Measurements from ENCODE around the gene MRTFB. TPM values are rescaled to one million over a fixed set of nuclear protein-coding genes. Genes with fewer than 3 reads are reported as not detected.
"Not testable (repeated sequence)": the region's sequence is repeated elsewhere in the genome, so short reads cannot be mapped to it uniquely, and the experiment has no call there.

Gene MRTFB
- total RNA-seq, result 10 to 100 TPM; 25.2 to 32.1 TPM
- 10 to 100 TPM; 19.1 to 25.0 TPM for polyA plus RNA-seq (ENCODE audit: insufficient read length in 2 of 2)
- long read RNA-seq, donor 1, partial matches to known transcripts, result 0 of 1 reads
- long read RNA-seq, donor 1, other reads (novel, unspliced or antisense), result 0 of 1 reads
- long read RNA-seq, donor 2, result 0 reads
- long read RNA-seq, donor 3, partial matches to known transcripts, result 0 of 1 reads
- long read RNA-seq, donor 3, other reads (novel, unspliced or antisense), result 0 of 1 reads
- long read RNA-seq, donor 4, partial matches to known transcripts, result 0 of 1 reads
- long read RNA-seq, donor 4, other reads (novel, unspliced or antisense), result 0 of 1 reads

- Histone ChIP-seq H3K27me3 (ENCODE audit: control insufficient read depth, insufficient read depth, low read length) (no peaks in the 10 kb centered on the region), H3K36me3 (ENCODE audit: control insufficient read depth, insufficient read depth, low read length) (no peaks in the 10 kb centered on the region), H3K4me1 (ENCODE audit: control insufficient read depth, insufficient read depth, low read length) (peaks cover 16% of the 10 kb centered on the region), H3K4me3 (ENCODE audit: low read depth, low read length) (peak within 1 kb of the TSS; percentile 78), H3K9me3 (ENCODE audit: control insufficient read depth, insufficient read depth, low read length) (no peaks in the 10 kb centered on the region), H3K27ac (ENCODE audit: low read depth, low read length) (peak within 1 kb of the TSS; percentile 64)
- under 1% methylated on average over 86 of the region's 86 CpGs for WGBS (ENCODE audit: insufficient coverage)
- DNase-seq (ENCODE audit: low read depth in 4 of 6, low spot score in 6 of 6), result peak; percentile 52 to 94 (median 68)
Measured at GRCh38 chr16:14070877-14071575, at the start of gene MRTFB. Gene MRTFB, plus strand, starts transcription at chr16:14071319. Its CDS starts 69,288 bp downstream, at chr16:14140607.

DNA sequence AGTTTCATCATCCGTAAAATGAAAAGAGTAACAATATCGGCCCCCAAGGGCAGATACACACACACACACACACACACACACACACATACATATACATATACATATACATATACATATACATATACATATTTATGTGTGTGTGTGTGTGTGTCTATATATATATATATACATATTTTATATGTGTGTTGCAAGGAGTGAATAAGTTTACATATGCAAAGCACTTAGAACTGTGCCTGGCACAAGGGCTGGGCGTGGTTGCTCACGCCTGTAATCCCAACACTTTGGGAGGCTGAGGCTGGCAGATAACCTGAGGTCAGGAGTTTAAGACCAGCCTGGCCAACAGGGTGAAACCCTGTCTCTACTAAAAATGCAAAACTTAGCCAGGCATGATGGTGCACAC lies 47.6 kb upstream of the MRTFB start:
- H3K4me3 ChIP-seq (ENCODE audit: low read depth, low read length); DNase-seq (ENCODE audit: low read depth in 4 of 6, low spot score in 6 of 6): not testable (repeated sequence)
- 100% methylated on average over 2 of the region's 4 CpGs for WGBS (ENCODE audit: insufficient coverage)

GRCh38 chr16:14024283-14024682 lies 46.8 kb upstream of the MRTFB start:
- DNase-seq (ENCODE audit: low read depth in 4 of 6, low spot score in 6 of 6), result no peak

More for the DNA sequence above, 47.6 kb upstream of the MRTFB start:
- not testable (repeated sequence) for H3K27me3 ChIP-seq (ENCODE audit: control insufficient read depth, insufficient read depth, low read length); H3K36me3 ChIP-seq (ENCODE audit: control insufficient read depth, insufficient read depth, low read length); H3K4me1 ChIP-seq (ENCODE audit: control insufficient read depth, insufficient read depth, low read length); H3K9me3 ChIP-seq (ENCODE audit: control insufficient read depth, insufficient read depth, low read length); H3K27ac ChIP-seq (ENCODE audit: low read depth, low read length)

GRCh38 chr16:14026572-14027285 lies 44.4 kb upstream of the MRTFB start:
- Histone ChIP-seq H3K4me1 (ENCODE audit: control insufficient read depth, insufficient read depth, low read length) (no peaks in the 10 kb centered on the region), H3K36me3 (ENCODE audit: control insufficient read depth, insufficient read depth, low read length) (no peaks in the 10 kb centered on the region), H3K4me3 (ENCODE audit: low read depth, low read length) (no peak overlapping the region), H3K27me3 (ENCODE audit: control insufficient read depth, insufficient read depth, low read length) (no peaks in the 10 kb centered on the region), H3K27ac (ENCODE audit: low read depth, low read length) (no peak overlapping the region), H3K9me3 (ENCODE audit: control insufficient read depth, insufficient read depth, low read length) (no peaks in the 10 kb centered on the region)
- no CpG with 5 or more reads among the region's 3 CpGs for WGBS (ENCODE audit: insufficient coverage)
- no peak for DNase-seq (ENCODE audit: low read depth in 4 of 6, low spot score in 6 of 6)

More at GRCh38 chr16:14024283-14024682, 46.8 kb upstream of the MRTFB start:
- H3K4me1 ChIP-seq (ENCODE audit: control insufficient read depth, insufficient read depth, low read length), result no peaks in the 10 kb centered on the region
- H3K27ac ChIP-seq (ENCODE audit: low read depth, low read length), result no peak overlapping the region
- H3K9me3 ChIP-seq (ENCODE audit: control insufficient read depth, insufficient read depth, low read length), result no peaks in the 10 kb centered on the region
- H3K27me3 ChIP-seq (ENCODE audit: control insufficient read depth, insufficient read depth, low read length), result no peaks in the 10 kb centered on the region
- WGBS (ENCODE audit: insufficient coverage), result 17% methylated on average over 1 of the region's 2 CpGs
- no peaks in the 10 kb centered on the region for H3K36me3 ChIP-seq (ENCODE audit: control insufficient read depth, insufficient read depth, low read length)
- H3K4me3 ChIP-seq (ENCODE audit: low read depth, low read length), result no peak overlapping the region

DNA sequence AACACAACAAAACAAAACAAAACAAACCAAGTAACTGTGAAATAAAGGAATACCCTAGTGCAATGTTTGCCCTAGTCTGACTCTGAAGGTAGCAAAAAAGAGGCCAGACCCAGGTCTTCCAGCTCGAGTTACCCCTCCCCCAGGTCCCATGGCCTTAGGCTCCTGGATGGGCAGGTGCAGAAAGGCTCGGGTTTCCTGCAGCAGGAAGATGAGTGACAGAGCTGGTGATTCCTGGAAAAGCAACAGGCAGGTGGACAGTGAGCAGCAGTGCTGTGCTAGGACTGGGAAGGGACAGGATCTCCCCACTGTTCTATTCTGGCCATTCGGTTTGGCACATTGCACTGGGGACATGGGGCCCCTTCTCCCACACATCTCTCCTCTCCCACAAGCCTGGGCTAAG lies 42.9 kb upstream of the MRTFB start:
- Histone ChIP-seq H3K27ac (ENCODE audit: low read depth, low read length) (no peak overlapping the region), H3K27me3 (ENCODE audit: control insufficient read depth, insufficient read depth, low read length) (no peaks in the 10 kb centered on the region), H3K36me3 (ENCODE audit: control insufficient read depth, insufficient read depth, low read length) (no peaks in the 10 kb centered on the region), H3K9me3 (ENCODE audit: control insufficient read depth, insufficient read depth, low read length) (no peaks in the 10 kb centered on the region), H3K4me1 (ENCODE audit: control insufficient read depth, insufficient read depth, low read length) (no peaks in the 10 kb centered on the region), H3K4me3 (ENCODE audit: low read depth, low read length) (no peak overlapping the region)
- whole genome bisulfite sequencing (ENCODE audit: insufficient coverage), result 86% methylated on average over 3 of the region's 3 CpGs
- DNase-seq (ENCODE audit: low read depth in 4 of 6, low spot score in 6 of 6), result no peak

DNA sequence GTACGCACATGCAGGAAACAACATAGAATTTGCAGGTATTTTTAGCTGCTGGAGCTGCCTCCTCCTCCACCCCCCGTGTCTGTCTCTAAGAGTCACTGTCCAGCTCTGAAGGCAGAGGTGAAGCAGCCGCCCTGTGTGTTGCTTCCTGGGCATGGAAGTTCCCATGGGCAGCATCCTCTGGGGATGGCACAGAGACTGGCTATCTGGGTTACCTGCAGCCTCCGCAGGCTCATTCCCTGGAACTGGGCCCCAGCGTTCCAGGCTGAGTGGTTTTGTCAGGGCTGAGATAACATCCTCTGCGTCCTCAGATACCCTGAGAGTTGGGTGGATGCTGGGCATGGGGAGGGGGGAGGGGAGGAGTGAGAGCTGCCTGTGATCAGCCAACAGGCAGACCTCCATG lies 41.5 kb upstream of the MRTFB start:
- no peak overlapping the region for H3K4me3 ChIP-seq (ENCODE audit: low read depth, low read length)
- no peaks in the 10 kb centered on the region for H3K9me3 ChIP-seq (ENCODE audit: control insufficient read depth, insufficient read depth, low read length)
- H3K27me3 ChIP-seq (ENCODE audit: control insufficient read depth, insufficient read depth, low read length), result no peaks in the 10 kb centered on the region
- no peaks in the 10 kb centered on the region for H3K36me3 ChIP-seq (ENCODE audit: control insufficient read depth, insufficient read depth, low read length)
- no peak for DNase-seq (ENCODE audit: low read depth in 4 of 6, low spot score in 6 of 6)
- WGBS (ENCODE audit: insufficient coverage), result 88% methylated on average over 5 of the region's 6 CpGs
- H3K27ac ChIP-seq (ENCODE audit: low read depth, low read length), result no peak overlapping the region
- no peaks in the 10 kb centered on the region for H3K4me1 ChIP-seq (ENCODE audit: control insufficient read depth, insufficient read depth, low read length)

- H3K4me1 ChIP-seq (ENCODE audit: control insufficient read depth, insufficient read depth, low read length), result no peaks in the 10 kb centered on the region
- H3K27ac ChIP-seq (ENCODE audit: low read depth, low read length), result no peak overlapping the region
- no peak overlapping the region for H3K4me3 ChIP-seq (ENCODE audit: low read depth, low read length)
- no peak for DNase-seq (ENCODE audit: low read depth in 4 of 6, low spot score in 6 of 6)
- 88% methylated on average over 2 of the region's 5 CpGs for WGBS (ENCODE audit: insufficient coverage)
- no peaks in the 10 kb centered on the region for H3K36me3 ChIP-seq (ENCODE audit: control insufficient read depth, insufficient read depth, low read length)
- H3K9me3 ChIP-seq (ENCODE audit: control insufficient read depth, insufficient read depth, low read length), result no peaks in the 10 kb centered on the region
- H3K27me3 ChIP-seq (ENCODE audit: control insufficient read depth, insufficient read depth, low read length), result no peaks in the 10 kb centered on the region
Measured at GRCh38 chr16:14035092-14035491, 36.0 kb upstream of the MRTFB start.

- no peaks in the 10 kb centered on the region for H3K4me1 ChIP-seq (ENCODE audit: control insufficient read depth, insufficient read depth, low read length)
- no peak overlapping the region for H3K27ac ChIP-seq (ENCODE audit: low read depth, low read length)
- H3K27me3 ChIP-seq (ENCODE audit: control insufficient read depth, insufficient read depth, low read length), result no peaks in the 10 kb centered on the region
- no peaks in the 10 kb centered on the region for H3K9me3 ChIP-seq (ENCODE audit: control insufficient read depth, insufficient read depth, low read length)
- DNase-seq (ENCODE audit: low read depth in 4 of 6, low spot score in 6 of 6), result no peak
- no peak overlapping the region for H3K4me3 ChIP-seq (ENCODE audit: low read depth, low read length)
- 94% methylated on average over 7 of the region's 7 CpGs for WGBS (ENCODE audit: insufficient coverage)
- no peaks in the 10 kb centered on the region for H3K36me3 ChIP-seq (ENCODE audit: control insufficient read depth, insufficient read depth, low read length)
Measured at GRCh38 chr16:14036889-14037288, 34.2 kb upstream of the MRTFB start.

- Histone ChIP-seq H3K4me1 (ENCODE audit: control insufficient read depth, insufficient read depth, low read length) (no peaks in the 10 kb centered on the region), H3K27ac (ENCODE audit: low read depth, low read length) (no peak overlapping the region), H3K9me3 (ENCODE audit: control insufficient read depth, insufficient read depth, low read length) (no peaks in the 10 kb centered on the region), H3K4me3 (ENCODE audit: low read depth, low read length) (no peak overlapping the region), H3K36me3 (ENCODE audit: control insufficient read depth, insufficient read depth, low read length) (no peaks in the 10 kb centered on the region), H3K27me3 (ENCODE audit: control insufficient read depth, insufficient read depth, low read length) (no peaks in the 10 kb centered on the region)
- WGBS (ENCODE audit: insufficient coverage), result no CpG with 5 or more reads among the region's 3 CpGs
- DNase-seq (ENCODE audit: low read depth in 4 of 6, low spot score in 6 of 6), result no peak
Measured at GRCh38 chr16:14037960-14038359, 33.2 kb upstream of the MRTFB start.

Measured in spinal cord (tissue), 10 donors.